Suppressor macrophage treated with lipopolysaccharide for 1 hour (primary cell): ENCODE measurements around the gene SURF2.
A peak's percentile ranks its signal among the peaks of the same experiment; 100 is the strongest.
"Not testable (repeated sequence)": the region's sequence is repeated elsewhere in the genome, so short reads cannot be mapped to it uniquely, and the experiment has no call there.

Experiments used
- DNase-seq, 3 donors: peaks; one replicate each; pipeline ENCODE4 v3.0.0-alpha.2; 2020 to 2022

The SURF2 gene

DNA sequence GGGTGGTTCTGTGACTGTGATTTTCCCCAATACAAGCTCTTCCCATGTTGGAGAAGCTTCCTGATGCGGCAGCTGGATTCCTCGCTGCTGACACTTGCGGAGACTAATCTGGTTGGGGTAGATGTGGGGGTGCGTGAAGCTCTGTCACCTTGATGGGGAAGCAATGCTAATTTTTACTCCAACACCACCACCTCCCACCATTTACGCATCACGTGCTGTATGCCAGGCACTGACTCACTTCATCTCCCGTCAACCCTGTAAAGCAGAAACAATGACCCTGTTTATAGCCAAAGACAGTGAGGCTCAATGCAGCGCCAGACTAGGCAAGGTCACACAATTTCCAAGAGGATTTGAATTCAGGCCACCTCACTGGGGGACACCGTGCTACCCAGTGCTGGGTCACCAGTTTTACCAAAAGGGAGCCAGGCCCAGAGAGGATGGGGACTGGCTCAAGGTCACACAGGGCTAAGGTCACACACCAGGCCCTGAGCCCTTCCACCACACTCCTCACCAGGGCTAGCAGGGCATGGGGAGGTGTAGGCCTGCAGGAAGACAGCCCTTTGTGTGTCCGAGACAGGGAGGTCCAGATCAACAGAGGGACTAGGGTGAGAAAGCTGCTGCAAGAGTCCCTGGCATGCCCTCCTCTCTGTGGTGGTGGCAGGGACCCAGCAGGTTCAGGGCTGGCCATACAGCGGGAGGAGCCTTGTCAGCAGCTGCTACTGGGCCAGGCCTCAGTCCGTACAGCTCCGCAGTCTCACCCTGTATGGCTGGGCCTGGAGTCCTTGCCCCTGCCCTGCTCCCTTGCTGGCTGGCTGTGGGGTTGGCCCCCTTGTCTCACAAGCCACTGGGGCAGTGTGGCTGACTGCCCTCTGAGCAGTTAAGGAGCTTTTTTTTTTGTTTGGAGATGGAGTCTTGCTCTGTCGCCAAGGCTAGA, 23.1 kb downstream of the SURF2 start:
- DNase-seq: no peak

DNA sequence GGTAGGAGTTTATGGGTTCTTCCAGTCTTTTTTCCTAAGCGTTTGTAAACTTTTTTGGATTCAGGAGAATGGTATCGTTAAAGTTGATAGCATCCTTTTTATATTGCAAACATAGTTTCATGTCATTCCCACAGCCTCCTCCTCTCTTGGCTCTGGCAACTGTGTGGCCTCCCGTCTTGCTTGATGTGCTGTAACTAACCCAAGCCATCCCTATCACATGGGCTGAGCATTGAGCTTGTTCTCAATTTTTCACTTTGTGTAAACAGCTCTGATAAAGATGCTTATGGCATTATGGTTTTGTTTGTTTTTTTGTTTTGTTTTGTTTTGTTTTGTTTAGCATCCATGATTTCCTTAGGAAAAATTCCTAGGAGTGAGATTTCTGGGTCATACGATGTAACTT, 24.4 kb downstream of the SURF2 start:
- no peak for DNase-seq

DNA sequence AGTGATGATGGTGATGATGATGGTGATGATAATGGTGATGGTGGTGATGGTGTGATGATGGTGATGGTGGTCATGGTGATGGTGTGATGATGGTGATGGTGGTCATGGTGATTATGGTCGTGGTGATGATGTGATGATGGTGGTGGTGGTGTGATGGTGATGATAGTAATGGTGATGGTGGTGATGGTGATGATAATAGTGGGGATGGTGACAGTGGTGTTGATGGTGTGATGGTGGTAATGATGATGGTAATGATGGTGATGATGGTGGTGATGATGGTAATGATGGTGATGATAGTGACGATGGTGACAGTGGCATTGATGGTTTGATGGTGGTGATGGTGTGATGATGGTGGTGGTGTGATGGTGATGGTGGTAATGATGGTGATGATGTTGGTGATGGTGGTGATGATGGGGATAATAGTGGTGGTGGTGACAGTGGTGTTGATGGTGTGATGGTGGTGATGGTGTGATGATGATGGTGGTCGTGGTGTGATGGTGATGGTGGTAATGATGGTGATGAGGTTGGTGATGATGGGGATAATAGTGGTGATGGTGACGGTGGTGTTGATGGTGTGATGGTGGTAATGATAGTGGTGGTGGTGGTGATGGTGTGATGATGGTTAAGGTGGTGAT, 26.3 kb downstream of the SURF2 start:
- no peak for DNase-seq

DNA sequence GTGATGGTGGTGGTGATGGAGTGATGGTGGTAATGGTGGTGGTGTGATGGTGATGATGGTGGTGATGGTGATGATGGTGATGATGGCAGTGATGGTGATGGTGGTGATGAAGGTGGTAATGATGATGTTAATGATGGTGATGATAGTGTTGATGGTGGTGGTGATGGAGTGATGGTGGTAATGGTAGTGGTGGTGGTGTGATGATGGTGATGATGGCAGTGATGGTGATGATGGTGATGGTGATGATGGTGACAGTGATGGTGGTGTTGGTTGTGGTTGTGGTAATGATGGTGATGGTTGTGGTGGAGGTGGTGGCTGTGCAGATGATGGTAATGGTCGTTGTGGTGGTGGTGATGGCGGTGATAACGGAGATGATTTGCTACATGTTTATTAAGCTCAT, 27.1 kb downstream of the SURF2 start:
- no peak for DNase-seq

DNA sequence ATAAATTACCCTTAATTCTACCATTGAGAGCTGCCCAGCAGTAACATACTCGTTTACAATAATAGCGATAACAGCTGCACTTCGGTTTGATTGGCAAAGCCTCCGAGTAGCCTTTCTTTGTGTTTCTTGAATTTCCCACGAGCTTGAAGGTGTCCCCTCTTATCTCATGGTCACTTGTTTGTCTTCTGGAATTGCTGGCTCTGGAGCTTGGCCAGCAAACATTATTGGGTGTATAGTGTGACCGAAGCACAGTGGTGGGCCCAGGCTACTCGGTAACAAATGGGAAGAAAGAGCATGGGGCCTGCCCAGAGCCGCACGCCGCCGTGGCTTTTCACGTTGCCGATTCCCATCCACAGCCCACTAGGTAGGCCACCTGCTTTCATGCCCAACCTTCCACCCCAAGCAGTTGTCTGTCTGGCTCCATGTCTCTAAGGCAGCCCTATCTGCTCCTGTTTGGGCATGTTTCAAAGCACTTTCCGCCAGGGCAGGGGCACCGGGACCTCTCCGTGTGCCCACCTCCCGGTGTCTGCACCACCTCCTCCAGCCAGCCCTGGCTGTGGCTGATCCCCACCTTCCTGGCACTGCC, 28.5 kb downstream of the SURF2 start:
- DNase-seq: no peak

DNA sequence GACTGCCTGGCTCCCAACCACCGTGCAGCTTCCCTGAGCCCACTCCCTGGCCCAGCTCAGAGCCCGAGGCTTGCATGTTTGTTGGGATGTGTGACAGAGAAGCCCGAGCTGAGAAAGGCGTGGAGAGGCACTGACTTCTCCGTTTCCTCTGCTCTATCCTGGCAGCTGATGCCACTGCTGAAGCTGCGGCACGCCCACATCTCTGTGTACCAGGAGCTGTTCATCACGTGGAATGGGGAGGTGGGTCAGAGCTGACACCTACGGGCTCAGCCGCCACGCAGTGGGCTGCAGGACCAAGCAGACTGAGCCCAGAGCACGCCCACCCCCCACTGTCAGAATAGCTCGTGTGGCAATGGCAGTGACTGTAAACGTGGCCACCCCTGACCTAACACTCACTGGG, 29.1 kb downstream of the SURF2 start:
- no peak for DNase-seq

DNA sequence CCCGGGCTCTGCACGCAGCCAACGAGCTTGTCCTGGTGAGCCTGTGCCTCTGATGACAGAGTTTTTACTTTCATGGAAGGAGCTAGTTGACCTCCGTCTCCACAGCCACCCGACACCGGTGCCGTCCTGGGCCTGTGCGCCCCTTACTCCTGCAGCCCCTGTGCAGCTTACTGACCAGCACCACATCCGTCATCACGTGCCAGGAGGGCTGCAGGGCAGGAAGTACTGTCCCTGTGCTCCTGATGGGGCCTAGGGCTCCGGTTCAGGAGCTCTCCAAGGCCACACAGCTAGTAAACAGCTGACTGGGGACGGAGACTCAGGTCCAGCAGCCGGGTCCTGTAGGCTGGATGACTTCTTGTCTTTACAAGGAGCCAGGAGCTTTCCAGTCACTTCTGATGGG, 30.0 kb downstream of the SURF2 start:
- DNase-seq: no peak

DNA sequence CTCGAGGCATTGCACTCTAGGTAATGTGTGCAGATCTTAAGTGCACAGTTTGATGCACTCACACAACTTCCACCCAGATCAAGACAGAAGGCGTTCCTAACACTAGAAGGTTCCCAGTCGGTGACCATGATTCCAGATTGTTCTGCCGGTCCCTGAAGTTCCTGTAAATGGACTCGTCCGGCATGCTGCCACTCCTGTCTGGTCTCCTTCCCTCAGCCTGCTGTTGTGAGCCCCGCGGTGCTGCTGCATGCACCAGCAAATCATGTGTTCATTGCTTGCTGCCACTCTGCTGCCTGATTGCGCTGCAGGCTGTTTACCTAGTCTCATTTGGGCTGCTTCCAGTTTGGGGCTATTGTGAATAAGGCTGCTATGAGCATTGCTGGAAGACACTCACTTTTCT, 31.3 kb downstream of the SURF2 start:
- DNase-seq: no peak

DNA sequence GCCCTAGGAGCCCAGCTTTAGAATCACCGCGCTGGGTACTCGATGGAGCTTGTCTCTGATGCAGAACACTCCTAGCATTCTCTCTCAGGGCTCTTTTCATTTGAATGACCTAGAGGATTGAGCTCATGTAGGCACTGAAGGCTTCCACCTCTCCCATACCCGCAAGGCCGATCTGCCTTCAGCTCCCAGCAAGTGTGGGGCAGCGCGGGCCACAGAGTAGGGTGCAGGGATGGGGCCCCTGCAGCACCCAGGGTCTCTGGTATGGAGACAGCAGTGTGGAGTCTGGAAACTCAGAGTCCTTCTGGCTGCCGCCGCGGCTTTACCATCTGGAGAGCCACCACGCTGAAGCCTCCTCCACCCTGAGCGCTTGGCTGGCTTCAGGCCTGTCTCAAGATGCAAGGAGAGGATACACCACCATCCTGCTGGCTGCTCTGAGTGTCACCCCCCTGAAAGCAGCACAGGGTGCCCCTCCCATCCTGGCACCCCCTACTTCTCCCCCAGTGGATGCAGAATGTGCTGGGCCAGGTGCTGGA, 32.7 kb downstream of the SURF2 start:
- peak in 1 of 3 donors; percentile 9 for DNase-seq

DNA sequence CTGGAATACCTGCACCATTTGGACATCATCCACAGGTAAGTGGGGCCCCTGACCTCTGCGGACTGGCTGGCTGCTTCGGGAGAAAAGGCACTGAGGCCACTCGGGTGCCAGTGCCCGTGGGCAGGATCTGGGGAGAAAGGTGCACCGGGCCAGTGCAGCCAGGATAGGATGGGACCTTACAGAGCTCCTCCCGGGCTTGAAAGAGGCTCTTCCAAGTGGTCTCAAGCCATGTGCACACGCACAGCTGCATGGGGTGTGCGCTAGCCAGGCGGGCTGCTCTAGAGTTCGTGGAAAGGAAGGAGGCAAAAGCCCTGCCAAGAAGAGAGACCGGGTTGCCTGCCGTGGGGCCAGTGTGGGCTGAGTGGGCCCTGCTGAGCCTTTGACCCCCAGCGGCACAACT, 33.2 kb downstream of the SURF2 start:
- peak in 1 of 3 donors; percentile 16 for DNase-seq

DNA sequence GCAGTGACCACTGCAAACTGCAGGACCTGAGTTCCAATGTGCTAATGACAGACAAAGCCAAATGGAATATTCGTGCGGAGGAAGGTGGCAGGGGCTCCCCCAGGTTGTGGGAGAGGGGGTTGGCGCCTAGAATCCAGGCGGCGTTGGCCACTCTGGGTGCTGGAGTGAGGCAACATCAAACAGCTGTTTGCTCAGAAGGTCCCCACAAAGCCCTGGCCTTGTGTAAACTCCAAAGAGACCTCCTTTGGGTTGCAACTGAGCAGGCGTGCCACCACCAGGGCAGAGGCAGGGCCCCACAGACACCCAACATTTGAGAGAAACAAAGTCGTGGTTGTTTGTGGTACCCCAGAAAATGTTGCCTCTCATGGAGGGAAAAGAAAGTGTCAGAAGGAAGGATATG, 34.4 kb downstream of the SURF2 start:
- DNase-seq: peak in 1 of 3 donors; percentile 4

DNA sequence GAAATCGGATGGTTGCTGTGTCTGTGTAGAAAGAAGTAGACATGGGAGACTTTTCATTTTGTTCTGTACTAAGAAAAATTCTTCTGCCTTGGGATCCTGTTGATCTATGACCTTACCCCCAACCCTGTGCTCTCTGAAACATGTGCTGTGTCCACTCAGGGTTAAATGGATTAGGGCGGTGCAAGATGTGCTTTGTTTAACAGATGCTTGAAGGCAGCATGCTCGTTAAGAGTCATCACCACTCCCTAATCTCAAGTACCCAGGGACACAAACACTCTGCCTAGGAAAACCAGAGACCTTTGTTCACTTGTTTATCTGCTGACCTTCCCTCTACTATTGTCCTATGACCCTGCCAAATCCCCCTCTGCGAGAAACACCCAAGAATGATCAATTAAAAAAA, 35.1 kb downstream of the SURF2 start:
- DNase-seq: not testable (repeated sequence)

DNA sequence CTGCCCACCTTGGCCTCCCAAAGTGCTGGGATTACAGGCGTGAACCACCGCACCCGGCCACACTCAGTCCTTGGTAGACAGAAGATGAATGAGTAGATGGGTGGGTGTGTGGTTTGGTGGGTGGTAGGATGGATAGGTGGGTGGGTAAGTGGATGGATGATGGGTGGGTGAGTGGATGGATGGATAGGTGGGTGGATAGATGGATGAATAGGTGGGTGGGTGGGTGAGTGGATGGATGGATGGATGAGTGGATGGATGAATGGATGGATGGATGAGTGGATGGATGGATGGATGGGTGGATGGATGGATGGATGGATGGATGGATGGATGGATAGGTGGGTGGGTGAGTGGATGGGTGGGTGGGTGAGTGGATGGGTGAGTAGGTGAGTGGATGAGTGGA, 36.0 kb downstream of the SURF2 start:
- not testable (repeated sequence) for DNase-seq

DNA sequence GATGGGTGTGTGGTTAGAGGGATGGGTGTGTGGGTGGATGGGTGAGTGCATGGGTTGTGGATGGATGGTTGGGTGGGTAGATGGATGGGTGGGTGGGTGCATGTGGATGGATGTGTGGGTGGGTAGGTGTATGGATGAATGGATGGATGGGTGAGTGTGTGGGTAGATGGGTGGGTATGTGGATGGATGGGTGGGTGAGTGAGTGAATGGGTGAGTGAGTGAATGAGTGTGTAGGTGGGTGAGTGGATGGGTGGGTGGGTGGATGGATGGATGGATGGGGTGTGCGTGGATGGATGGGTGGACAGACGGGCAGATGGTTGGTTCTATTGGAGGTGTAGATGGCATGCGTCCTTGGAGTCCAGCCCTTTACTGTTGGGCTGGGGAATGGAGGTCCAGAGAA, 37.0 kb downstream of the SURF2 start:
- DNase-seq: no peak

DNA sequence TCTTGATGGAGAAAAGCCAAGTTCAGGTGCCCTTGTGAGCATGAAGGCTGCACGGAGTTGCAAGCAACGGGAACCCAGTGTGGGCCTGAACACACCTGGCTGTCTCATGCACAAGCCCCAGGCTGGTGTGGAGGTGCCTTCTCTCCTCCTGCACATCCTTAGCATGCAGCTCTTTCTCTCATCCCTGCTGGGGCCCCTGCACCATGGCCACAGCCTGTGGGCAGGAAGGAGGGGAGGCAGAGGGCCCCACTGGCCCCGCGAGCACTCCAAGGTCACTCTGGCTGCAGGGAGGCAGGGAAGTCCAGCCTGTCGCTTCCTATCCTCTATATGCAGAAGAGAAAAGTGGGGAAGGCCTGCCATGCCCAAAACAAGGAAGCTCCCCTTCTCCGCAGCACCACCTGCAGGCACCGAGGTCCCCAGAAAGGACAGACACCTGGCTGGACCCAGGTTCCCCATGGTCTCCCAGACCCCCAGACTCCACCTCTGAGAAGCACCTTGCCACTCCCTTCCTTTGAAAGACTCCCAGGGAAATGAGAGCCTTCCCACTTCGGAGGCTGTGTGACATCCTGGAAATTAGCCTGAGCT, 38.4 kb downstream of the SURF2 start:
- DNase-seq: peak in 1 of 3 donors; percentile 3

DNA sequence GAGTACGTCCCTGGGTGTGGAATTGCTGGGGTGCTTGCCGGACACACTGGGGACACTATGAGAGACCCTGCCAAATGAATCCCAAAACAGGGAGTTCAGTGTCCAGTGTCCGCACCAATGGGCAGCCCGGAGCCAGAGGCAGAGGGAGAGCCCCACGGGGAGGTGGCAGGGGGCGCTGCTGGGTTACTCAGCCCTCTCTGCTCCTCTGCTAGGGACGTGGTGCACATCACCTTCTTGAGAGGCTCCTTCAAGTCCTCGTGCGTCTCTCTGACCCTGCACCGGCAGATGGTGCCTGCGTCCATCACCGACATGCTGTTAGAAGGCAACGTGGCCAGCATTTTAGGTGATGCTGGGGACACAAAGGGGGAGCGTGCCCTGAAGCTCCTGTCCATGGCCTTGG, 40.6 kb downstream of the SURF2 start:
- DNase-seq: peak in 2 of 3 donors; percentile 17 to 35

DNA sequence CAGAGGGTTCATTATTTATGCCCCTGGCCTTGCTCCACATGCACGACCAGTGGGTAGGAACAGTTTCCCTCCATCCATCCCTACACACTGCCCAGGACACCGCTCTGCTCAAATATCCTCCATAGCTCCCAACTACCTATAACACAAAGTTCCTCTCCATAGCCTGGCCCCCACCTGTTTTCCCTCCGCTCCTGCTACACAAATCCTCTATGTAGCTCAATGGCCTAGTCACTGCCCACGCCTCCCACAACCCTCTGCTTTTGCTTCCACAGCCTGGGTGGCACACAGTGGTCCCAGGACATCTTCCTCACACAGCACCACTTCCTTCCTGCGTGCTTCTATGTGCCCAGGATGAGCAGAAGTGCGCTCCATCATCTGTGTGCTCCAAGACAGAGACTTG, 41.0 kb downstream of the SURF2 start:
- DNase-seq: peak in 1 of 3 donors; percentile 6

DNA sequence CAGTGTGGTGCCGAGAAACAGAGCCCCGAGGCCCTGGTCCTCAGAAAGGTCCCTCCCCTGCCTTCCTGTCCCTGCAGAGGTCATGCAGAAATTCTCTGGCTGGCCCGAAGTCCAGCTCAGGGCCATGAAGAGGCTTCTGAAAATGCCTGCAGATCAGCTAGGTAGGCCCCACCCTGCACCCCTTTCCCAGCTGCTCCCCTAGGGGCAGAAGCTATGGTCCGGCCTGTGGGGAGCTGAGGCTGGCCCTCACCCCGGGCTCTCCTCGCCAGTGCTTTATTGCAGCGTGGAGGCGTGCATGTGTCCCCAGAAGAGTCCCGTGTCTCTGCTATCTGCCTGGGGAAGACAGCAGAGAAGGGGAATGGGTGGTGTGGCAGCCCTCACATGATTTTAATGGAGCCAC, 41.5 kb downstream of the SURF2 start:
- peak in 1 of 3 donors; percentile 16 for DNase-seq

DNA sequence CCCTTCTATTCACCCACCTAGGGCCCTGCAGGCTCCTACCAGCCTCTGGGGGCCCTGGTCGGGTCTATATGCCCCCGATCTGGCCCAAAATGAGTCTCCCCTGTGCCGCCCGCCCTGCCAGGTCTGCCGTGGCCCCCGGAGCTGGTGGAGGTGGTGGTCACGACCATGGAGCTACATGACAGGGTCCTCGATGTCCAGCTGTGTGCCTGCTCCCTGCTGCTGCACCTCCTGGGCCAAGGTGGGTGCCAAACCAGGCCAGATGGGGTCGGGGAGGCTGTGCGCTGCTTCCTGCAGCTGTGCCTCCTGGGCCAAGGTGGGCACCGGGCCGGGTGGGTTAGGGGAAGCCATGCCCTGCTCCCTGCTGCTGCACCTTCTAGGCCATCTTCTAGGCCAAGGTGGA, 43.9 kb downstream of the SURF2 start:
- DNase-seq: no peak

DNA sequence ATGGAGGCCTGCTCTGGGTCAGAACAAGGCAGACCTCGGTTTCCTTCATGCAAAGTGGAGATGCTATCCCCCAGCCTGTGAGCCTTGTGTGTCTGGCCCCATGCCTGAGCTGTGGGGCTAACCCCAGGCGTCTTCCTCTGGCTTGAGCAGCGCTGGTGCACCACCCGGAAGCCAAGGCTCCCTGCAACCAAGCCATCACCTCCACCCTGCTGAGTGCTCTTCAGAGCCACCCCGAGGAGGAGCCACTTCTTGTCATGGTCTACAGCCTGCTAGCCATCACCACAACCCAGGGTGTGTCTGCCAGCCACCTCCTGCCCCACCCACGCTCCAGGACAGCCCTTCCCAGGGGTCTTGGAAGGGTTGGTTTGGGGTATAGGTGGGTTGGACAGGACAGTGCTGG, 45.2 kb downstream of the SURF2 start:
- DNase-seq: no peak

DNA sequence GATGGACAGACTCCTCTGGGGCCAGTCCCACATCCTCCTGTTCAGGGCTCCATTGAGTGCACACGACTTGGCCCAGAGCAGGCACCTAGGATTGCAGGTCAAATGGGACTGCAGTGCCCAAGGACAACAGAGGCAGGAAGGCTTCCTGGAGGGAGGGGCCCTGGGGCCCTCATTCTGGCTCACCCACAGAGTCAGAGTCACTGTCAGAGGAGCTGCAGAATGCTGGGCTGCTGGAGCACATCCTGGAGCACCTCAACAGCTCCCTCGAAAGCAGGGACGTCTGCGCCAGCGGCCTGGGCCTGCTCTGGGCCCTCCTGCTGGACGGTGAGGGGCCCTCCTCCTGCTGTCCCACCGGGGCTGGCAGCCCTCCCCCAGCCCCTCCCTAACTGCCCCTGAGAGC, 46.3 kb downstream of the SURF2 start:
- DNase-seq: no peak

DNA sequence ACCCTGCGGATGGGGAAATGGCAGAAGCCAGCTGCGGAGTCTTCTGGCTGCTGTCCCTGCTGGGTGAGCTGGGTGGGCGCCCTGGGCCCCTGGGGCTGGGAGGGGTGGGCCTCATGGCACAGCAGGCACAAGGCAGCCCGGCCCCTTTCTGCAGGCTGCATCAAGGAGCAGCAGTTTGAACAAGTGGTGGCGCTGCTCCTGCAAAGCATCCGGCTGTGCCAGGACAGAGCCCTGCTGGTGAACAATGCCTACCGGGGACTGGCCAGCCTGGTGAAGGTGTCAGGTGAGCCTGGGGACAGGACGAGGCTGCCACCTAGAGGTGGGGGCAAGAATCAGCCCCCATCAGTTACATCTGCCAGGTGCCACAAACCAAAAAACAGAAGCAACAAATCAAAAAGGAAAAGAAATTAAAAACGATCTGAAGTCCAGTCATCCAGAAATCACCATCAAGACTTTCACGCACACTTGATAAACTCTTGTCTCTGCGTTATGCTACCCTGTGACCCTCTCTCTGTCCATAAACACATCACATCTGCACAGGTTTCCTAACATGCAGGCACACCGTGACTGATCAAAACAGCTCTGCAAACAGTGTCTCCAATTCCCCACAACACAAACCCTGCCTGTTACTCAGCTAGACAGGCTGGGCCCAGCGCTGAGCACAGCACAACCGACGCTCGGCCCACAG, 47.6 kb downstream of the SURF2 start:
- DNase-seq: peak; percentile 27 to 61 (median 36)
